ENCODE data around the gene BCL6B.

The BCL6B gene

DNA sequence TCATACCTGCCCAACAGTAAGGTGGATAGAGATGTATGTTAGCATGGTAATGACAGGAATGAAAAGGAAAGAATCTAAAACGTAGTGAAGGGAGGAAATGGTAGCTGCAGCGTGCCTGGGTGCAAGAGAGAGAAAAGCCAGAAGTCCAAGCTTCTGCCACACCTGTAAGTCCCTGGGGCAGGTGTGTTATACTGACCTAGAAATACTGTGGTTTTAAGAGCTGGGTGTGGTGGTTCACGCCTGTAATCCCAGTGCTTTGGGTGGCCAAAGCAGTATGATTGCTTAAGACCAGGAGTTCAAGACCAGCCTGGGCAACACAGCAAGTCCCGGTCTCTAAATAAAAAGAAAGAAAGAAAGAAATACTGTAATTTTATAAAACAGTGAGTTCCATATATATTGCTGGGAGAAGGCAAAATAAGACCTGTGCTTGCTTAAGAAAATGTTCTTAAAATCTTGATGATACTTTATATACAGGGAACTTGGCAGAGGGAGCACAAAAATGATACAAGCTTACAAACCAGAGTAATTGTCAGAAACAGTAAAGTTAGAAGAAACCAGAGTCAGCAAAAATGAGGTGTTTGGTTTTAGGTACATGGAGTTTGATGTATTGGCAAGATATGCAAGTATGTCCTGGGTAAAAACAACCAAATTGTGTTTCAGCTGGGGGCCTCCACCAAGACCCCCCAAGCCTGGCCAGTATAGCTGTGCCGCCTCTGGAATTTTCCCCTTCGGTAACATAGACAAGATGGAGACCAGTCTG, 20.4 kb upstream of the BCL6B start:
- TF ChIP-seq, protein P1, sequence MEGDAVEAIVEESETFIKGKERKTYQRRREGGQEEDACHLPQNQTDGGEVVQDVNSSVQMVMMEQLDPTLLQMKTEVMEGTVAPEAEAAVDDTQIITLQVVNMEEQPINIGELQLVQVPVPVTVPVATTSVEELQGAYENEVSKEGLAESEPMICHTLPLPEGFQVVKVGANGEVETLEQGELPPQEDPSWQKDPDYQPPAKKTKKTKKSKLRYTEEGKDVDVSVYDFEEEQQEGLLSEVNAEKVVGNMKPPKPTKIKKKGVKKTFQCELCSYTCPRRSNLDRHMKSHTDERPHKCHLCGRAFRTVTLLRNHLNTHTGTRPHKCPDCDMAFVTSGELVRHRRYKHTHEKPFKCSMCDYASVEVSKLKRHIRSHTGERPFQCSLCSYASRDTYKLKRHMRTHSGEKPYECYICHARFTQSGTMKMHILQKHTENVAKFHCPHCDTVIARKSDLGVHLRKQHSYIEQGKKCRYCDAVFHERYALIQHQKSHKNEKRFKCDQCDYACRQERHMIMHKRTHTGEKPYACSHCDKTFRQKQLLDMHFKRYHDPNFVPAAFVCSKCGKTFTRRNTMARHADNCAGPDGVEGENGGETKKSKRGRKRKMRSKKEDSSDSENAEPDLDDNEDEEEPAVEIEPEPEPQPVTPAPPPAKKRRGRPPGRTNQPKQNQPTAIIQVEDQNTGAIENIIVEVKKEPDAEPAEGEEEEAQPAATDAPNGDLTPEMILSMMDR (IDR thresholded peaks at IDR 0.05; ENCODE audit: low read depth, low read length), result no peak
- no peak for DNase-seq (ENCODE audit: extremely low read depth, low read depth)

DNA sequence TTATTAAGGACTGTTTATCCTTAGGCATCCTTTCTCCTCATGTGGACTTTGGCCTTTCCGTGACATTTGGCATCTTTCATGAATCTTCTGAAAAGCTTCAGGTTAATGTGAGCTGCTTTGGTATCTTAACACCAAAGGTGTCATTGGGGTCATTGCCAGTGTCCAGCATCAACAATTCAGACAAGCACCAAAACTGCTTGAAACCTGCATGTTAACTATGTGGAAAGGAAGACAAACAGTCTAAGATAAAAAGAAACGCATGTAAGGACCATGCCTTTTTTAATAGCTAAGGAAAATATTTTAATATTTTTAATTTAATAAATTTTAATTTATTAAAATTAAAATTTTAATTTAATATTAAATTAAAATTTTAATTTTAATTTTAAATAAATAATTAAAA, 19.1 kb upstream of the BCL6B start:
- TF ChIP-seq, protein P1 (IDR thresholded peaks at IDR 0.05; ENCODE audit: low read depth, low read length), result no peak

GRCh38 chr17:7004398-7005253, 18.2 kb upstream of the BCL6B start:
- TF ChIP-seq, protein P1 (IDR thresholded peaks at IDR 0.05; ENCODE audit: low read depth, low read length), result peak; percentile 63
- no peak for DNase-seq (ENCODE audit: extremely low read depth, low read depth)

More for the DNA sequence above, 19.1 kb upstream of the BCL6B start:
- no peak for DNase-seq (ENCODE audit: extremely low read depth, low read depth)

- no peak for DNase-seq (ENCODE audit: extremely low read depth, low read depth)
- TF ChIP-seq, protein P1 (IDR thresholded peaks at IDR 0.05; ENCODE audit: low read depth, low read length), result no peak
Observed at GRCh38 chr17:7005716-7006115, 17.1 kb upstream of the BCL6B start.

DNA sequence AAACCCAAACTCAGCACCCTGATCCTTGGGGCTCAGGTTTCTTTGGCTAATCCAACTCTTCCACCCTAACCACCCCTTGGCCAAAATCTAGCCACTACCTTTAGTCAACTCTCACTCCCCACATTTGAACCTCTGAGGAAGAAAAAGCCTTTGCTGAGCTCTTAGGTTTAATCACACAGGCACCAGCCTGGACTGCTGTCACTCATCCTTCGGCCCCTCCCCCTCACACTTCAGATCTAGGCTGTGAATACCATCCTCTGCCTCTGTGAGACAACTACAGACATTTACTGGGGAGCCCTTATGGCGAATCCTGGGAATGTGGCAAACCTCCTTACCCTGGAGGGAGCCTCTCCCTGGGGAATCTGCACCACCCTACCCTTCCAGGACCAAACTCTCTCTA, 15.7 kb upstream of the BCL6B start:
- TF ChIP-seq, protein P1 (IDR thresholded peaks at IDR 0.05; ENCODE audit: low read depth, low read length), result no peak
- no peak for DNase-seq (ENCODE audit: extremely low read depth, low read depth)

GRCh38 chr17:7010523-7010922, 12.3 kb upstream of the BCL6B start:
- TF ChIP-seq, protein P1 (IDR thresholded peaks at IDR 0.05; ENCODE audit: low read depth, low read length), result no peak
- no peak for DNase-seq (ENCODE audit: extremely low read depth, low read depth)

DNA sequence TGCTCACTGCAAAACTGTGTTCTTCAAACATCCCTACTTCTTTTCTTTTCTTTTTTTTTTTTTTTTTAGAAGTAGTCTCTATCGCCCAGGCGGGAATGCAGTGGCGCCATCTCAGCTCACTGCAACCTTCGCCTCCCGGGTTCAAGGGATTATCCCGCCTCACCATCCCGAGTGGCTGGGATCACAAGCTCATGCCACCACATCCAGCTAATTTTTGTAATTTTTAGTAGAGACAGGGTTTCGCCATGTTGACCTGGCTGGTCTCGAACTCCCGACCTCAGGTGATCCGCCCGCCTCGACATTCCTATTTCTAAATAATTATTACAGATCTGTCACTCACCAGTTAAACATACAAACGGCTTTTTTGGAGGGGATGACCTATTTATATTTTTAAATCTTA, 11.4 kb upstream of the BCL6B start:
- TF ChIP-seq, protein P1 (IDR thresholded peaks at IDR 0.05; ENCODE audit: low read depth, low read length), result no peak
- DNase-seq (ENCODE audit: extremely low read depth, low read depth), result no peak

All from AG09319 (cell line).